ENCODE measurements around the gene C3orf52.

The C3orf52 gene

GRCh38 chr3:112119962-112120836, 34.0 kb downstream of the C3orf52 start:
- no peak for DNase-seq

GRCh38 chr3:112121577-112122547, 35.7 kb downstream of the C3orf52 start:
- no peak for DNase-seq

- no peak for DNase-seq
Measured at GRCh38 chr3:112122870-112123269, 36.7 kb downstream of the C3orf52 start.

DNA sequence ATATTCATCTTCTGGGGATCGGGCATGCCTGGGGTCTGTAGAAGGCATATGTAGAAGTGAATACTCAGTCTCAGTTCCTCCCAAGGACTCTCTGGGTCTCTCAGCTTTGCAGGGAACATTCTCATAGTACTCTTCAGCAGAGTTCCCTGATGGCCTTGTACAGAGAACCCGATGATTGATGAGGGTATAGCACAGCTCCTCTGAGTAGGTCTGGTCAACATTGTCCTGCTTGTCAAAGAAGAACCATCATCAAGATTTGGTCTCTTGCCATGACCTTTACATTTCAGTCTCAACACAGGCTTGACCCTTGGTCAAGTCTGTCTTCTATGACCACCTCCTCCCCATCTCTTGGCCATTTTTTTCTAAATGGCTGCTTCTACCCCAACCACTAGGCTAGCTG, 37.4 kb downstream of the C3orf52 start:
- no peak for DNase-seq

- DNase-seq: no peak
Measured at GRCh38 chr3:112124907-112125607, 38.9 kb downstream of the C3orf52 start.

- DNase-seq: no peak
Measured at GRCh38 chr3:112126511-112126911, 40.3 kb downstream of the C3orf52 start.

DNA sequence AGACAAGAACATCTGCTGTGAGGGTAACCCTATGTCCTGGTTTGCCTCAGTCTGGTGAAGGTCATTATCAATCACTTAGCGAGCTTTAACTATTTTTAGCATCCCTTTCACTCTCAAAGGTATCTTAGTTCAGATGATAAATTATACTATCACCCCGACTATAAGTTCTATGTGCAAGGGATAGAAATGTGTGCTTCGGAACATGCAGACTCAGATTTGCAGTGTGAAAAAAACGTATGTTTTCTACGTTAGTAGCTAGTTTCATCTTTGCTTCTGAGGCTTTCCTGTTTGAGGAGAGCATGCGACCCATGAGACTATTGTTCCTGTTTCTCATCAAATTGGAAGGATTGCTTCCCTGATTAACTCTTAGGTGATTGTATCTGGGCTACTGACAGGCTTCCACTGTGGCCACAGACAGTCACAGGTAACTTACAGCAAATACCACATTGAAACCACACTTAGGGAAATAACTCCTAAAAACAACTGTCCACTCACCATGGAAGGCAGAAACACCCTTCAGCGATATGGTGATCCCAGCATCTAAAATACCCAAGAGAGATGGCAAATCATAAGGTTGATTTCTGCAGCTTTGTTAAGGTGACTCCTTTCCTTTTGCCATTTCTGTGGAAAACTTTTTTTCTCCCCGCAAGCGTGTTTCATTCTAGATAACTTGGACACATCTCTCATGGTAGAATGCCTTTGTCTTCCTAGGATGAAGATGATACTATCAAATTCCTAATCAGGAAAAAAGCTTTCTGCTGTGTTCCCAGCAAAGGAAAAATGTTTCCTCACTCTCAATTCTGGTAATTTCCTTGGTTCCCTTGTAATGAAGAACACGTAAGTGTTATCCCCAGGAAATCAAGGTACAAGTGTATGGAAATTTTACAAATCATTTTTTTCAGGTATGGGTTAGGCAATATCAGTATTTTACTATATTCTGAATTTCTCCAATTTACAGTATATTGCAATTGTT, 41.6 kb downstream of the C3orf52 start:
- no peak for DNase-seq

- DNase-seq: no peak
Measured at GRCh38 chr3:112128843-112129727, 42.9 kb downstream of the C3orf52 start.

DNA sequence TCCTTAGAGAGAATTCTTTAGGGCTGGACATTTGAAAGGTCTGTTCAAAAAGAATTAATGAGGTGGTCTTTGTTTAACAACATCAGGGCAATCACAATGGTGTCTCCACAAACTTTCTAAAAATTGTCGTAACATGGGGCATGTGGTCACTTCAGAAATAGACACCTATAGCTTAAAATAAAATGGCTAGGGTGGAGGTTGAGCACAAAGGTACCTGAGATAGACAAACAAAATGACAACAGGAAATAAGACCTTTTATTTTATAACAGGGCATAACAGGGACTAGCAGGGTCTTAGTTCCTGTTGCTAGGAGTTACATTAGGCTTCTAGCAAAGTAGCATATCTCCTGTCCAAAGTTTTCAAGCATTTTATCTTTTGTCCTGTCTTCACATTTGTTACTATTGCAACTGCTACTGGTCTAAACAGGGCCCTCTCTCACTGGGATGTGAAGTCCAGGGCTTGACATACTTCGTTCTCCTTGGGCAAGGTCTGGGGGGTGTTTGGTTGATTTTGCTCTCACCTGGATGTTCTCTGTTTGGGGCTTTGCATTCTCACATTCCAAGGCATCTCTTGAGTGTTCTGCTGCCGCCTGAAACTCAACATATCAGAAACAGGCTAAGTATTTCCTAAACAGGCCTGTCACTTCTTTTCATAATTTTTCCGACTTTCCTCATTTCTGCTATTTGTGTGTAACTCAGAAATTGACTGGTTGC, 43.9 kb downstream of the C3orf52 start:
- no peak for DNase-seq

GRCh38 chr3:112130638-112130993, 44.4 kb downstream of the C3orf52 start:
- no peak for DNase-seq

DNA sequence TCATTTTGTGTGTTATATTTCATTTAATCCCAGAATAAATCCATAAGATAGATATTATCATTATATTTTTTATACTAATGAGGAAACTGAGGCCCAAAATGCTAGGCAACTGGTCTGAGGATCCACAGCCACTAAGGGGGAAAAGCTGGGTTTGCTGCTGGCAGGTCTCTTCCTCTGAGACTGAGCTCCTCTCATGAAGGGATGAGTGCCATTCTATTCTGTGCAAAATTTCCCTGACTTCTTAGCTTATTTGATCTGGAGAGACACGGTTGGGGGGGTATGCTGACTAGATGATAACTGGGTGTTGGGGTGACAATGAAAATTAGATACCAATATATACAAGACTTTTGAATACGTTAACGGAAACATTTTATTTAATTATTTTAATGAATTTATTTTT, 44.9 kb downstream of the C3orf52 start:
- DNase-seq: no peak

DNA sequence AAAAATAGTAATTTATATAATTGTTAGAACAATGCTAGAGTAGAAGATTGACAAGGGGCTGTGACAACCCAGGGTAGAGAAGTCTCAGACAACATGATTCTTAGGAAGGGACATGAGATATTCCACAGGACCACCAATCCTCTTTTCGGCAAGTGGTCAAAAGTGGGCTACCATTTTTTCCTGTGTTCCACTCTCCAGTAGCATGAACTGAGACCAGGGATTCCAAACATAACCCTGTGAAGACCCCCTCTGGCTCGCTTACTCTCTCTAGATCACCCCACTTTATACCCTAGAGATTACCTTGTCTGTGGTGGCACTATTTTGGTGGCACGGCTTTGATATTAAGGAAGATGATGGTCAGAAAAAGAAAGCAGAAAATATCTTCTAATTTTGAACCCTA, 45.9 kb downstream of the C3orf52 start:
- no peak for DNase-seq

DNA sequence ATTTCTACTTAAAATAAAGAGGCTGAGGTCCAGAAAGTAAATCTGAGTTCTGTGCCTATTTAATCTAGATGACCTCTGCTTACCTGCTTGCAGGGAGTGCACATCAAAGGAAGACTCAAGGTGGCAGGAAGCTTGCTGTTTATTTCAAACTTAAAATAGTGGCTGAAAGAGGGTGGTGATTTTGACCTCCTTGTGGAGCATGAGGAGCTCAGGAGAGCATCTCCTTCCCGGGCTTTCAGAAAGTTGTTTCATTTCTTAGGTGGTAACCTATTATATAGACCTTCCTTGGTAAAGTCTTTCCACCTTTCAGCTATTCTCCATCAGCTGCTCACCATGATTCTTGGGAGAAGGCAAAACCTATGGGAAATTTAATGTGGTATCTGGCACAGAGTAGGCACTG, 46.4 kb downstream of the C3orf52 start:
- DNase-seq: no peak

DNA sequence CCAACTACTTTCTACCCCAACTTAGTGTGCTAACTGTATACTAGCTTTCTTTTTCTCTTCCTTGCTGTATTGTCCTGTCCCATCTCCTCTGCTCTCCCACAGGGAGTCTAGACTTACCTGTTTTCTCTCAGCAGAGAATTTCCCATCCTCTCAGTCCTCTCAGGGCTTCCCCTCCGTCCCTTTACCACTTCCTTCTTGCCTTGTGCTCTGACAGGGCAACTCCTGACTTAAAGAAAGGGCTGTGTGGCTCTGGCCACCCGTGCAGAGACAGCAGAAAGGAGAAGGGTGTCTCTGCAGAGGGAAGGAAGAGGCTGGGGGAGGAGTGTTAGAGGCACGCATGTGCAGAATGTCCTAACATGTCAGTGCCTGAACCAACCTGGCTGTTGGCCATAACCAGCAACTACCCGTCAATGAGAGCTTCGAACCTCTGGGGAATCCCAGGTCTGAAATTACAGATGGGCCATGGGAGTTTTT, 46.8 kb downstream of the C3orf52 start, which contains the start of gene GCSAM:
GCSAM (minus strand) TSS at position 274 of the 474 bp plus-strand sequence; CDS start at position 146, 128 bp downstream.
- no peak for DNase-seq

- no peak for DNase-seq
Measured at GRCh38 chr3:112133626-112134334, 47.6 kb downstream of the C3orf52 start.

DNA sequence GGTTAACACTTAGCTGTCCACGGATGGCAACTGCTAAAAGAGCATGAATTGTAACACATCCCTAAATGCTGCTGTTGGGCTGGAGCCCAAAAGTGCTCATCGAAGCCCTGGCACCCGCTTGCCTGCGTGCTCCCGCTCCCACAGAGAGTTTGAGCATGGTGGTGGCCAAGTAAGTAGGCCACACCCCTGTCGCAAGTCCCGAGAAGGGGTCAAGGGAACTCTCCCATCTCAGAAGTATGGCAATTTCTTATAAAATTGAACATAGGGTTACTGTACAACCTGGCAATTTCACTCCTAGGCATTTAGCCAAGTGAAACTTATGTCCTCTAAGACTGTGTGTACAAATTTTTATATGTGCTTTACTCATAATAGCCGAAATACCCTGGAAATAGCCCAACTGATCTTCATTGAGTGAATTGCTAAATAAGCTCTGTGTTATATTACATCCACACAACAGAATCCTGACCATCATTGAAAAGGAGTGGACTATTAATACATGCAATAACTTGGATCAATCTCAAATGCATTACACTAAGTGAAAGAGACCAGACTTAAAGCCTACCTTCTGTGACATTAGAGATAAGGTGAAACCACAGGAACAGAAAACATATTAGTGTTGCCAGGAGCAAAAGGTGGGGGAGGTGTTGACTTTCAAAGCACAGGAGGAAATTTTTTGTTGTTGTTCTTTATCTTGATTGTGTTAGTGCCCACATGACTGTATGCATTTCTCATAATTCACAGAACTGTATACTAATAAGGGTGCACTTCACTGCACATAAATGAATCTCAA, 48.3 kb downstream of the C3orf52 start:
- DNase-seq: no peak

DNA sequence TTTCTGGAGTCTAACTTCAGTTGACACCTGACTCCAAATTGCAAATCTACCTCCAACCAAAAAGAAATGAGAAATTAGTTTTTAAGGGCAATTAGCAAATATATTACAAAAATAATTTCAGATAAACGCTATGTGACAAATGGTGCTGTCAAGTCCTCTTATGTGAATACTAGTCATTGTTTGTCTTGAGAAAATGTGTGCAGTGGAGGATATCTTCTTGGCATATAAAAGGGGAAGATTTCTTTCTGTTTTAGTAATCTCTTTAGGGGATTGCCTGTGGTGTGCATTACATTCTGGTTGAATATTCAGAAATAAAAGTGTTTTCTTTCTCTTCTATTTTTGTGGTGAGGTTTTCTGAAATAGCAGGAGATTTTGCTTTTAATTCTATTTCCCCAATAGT, 49.9 kb downstream of the C3orf52 start:
- no peak for DNase-seq

DNA sequence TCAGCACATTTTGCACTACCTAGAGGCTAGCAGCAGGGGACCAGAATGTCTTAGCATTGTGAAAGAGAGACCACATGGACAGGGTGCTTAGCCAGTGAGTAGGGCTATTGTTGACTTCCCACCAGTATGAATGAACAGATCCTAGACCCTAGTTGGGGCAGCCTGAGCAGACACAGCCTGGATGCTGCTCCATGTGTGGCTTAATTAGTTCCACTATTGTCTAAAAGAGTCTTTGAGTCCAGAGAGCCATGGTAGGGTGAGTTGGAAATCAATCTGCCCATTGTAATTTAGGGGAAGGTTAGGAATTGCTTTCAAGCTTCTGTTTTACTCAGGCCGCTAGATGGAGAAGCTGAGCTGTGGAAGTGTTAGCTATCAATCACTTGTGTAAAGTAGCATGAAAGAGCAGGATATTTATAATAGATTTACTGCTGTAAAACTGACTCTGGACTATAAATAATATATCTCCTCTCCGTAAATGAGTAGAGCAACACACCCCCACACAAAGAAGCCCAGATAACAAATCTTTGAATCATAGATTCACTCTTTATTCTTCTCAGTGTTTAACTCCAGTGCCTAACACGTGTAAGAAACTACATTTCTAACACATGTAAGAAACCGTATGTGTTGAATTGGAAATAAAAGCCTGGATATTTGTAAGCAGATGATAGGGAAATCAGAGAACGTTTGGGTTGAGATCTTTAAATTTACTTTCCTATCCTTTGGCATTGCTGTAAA, 50.9 kb downstream of the C3orf52 start:
- no peak for DNase-seq

Data from NCI-H1048 (cell line).